ENCODE results near the gene STXBP6.

STXBP6 gene

GRCh38 chr14:24851837-24852236 is 198.1 kb downstream of the STXBP6 start:
- Histone ChIP-seq H3K9me3 (no peaks in the 10 kb centered on the region), H3K36me3 (no peaks in the 10 kb centered on the region), H3K27ac (no peak overlapping the region), H3K27me3 (peaks cover 8% of the 10 kb centered on the region), H3K4me3 (ENCODE audit: low read depth in 1 of 2, low read length in 1 of 2) (no peak overlapping the region), H3K4me1 (ENCODE audit: control insufficient read depth in 1 of 2, insufficient read depth in 1 of 2, low read depth in 1 of 2, low read length in 1 of 2) (no peaks in the 10 kb centered on the region)
- TF ChIP-seq, protein P1, sequence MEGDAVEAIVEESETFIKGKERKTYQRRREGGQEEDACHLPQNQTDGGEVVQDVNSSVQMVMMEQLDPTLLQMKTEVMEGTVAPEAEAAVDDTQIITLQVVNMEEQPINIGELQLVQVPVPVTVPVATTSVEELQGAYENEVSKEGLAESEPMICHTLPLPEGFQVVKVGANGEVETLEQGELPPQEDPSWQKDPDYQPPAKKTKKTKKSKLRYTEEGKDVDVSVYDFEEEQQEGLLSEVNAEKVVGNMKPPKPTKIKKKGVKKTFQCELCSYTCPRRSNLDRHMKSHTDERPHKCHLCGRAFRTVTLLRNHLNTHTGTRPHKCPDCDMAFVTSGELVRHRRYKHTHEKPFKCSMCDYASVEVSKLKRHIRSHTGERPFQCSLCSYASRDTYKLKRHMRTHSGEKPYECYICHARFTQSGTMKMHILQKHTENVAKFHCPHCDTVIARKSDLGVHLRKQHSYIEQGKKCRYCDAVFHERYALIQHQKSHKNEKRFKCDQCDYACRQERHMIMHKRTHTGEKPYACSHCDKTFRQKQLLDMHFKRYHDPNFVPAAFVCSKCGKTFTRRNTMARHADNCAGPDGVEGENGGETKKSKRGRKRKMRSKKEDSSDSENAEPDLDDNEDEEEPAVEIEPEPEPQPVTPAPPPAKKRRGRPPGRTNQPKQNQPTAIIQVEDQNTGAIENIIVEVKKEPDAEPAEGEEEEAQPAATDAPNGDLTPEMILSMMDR (IDR thresholded peaks at IDR 0.05): no peak

DNA sequence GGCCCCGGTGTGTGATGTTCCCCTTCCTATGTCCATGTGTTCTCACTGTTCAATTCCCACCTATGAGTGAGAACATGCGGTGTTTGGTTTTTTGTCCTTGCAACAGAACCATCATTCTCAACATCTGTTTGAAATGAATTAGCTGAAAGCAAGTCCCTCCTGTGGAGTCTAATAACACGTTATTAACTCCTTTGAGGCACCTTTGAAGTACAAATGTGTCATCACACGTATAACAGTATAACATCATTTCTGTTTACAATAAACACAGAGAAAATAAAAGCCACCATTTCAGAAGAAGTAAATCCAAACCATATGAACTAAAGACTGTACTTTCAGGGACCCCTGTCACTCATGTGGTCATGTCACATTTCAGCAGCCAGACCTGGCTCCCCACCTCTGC is 198.5 kb downstream of the STXBP6 start:
- TF ChIP-seq, protein P1 (IDR thresholded peaks at IDR 0.05): no peak
- no peaks in the 10 kb centered on the region for H3K4me1 ChIP-seq (ENCODE audit: control insufficient read depth in 1 of 2, insufficient read depth in 1 of 2, low read depth in 1 of 2, low read length in 1 of 2)
- H3K36me3 ChIP-seq: no peaks in the 10 kb centered on the region
- H3K9me3 ChIP-seq: no peaks in the 10 kb centered on the region
- no peak overlapping the region for H3K27ac ChIP-seq
- no peak overlapping the region for H3K4me3 ChIP-seq (ENCODE audit: low read depth in 1 of 2, low read length in 1 of 2)
- H3K27me3 ChIP-seq: peaks cover 6% of the 10 kb centered on the region

DNA sequence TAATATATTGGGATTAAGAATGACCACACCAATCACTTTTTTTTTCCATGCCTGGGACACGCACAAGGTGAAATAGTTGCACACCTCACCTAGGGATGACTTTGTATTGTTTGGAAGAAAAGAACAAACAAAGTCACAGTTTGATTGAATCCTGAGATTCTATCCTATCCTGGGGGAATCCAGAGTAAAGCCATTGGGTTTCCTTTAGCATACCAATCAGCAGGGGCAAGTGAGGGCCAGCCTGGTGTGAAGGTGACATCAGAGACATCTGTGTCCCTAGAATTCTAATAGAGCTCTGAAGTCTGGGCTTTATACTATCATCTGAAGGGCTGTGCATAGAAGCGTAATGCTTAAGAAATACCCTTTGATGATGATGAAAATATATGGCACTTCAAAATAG is 199.9 kb downstream of the STXBP6 start:
- H3K4me3 ChIP-seq (ENCODE audit: low read depth in 1 of 2, low read length in 1 of 2): no peak overlapping the region
- H3K9me3 ChIP-seq: no peaks in the 10 kb centered on the region
- peaks cover 6% of the 10 kb centered on the region for H3K27me3 ChIP-seq
- no peak overlapping the region for H3K27ac ChIP-seq
- H3K4me1 ChIP-seq (ENCODE audit: control insufficient read depth in 1 of 2, insufficient read depth in 1 of 2, low read depth in 1 of 2, low read length in 1 of 2): no peaks in the 10 kb centered on the region
- H3K36me3 ChIP-seq: no peaks in the 10 kb centered on the region
- TF ChIP-seq, protein P1 (IDR thresholded peaks at IDR 0.05): no peak

DNA sequence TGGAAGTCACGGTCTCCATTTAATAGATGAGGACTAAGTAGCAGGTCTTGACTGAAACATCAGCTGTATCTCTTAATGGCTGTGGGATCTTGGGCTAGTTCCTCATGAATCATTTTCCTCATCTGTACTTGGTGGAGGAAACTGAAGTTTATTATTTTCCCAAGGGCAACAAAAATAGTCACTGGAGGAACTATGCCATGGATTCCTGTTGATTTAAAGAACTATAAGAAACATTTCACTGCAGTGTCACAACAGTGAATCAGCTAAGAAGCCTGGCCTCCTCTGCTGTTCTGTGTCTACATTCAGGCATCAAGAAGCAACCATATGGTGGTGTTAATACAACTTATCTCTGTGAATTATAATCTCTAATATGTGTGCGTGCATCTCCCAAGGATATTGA is 200.5 kb downstream of the STXBP6 start:
- H3K27me3 ChIP-seq: peaks cover 6% of the 10 kb centered on the region
- TF ChIP-seq, protein P1 (IDR thresholded peaks at IDR 0.05): no peak
- no peaks in the 10 kb centered on the region for H3K4me1 ChIP-seq (ENCODE audit: control insufficient read depth in 1 of 2, insufficient read depth in 1 of 2, low read depth in 1 of 2, low read length in 1 of 2)
- no peak overlapping the region for H3K4me3 ChIP-seq (ENCODE audit: low read depth in 1 of 2, low read length in 1 of 2)
- H3K27ac ChIP-seq: no peak overlapping the region
- H3K36me3 ChIP-seq: no peaks in the 10 kb centered on the region
- no peaks in the 10 kb centered on the region for H3K9me3 ChIP-seq

- TF ChIP-seq, protein P1 (IDR thresholded peaks at IDR 0.05): no peak
- H3K27me3 ChIP-seq: peaks cover 6% of the 10 kb centered on the region
- H3K36me3 ChIP-seq: no peaks in the 10 kb centered on the region
- H3K27ac ChIP-seq: no peak overlapping the region
- no peaks in the 10 kb centered on the region for H3K4me1 ChIP-seq (ENCODE audit: control insufficient read depth in 1 of 2, insufficient read depth in 1 of 2, low read depth in 1 of 2, low read length in 1 of 2)
- no peak overlapping the region for H3K4me3 ChIP-seq (ENCODE audit: low read depth in 1 of 2, low read length in 1 of 2)
- no peaks in the 10 kb centered on the region for H3K9me3 ChIP-seq
Observed at GRCh38 chr14:24848102-24848790, 201.7 kb downstream of the STXBP6 start.

All from neutrophil (primary cell).